HG03196 (cell line): ENCODE measurements around the gene SERPINB2.
A peak's percentile ranks its signal among the peaks of the same experiment; 100 is the strongest.
"Not testable (repeated sequence)": the region's sequence is repeated elsewhere in the genome, so short reads cannot be mapped to it uniquely, and the experiment has no call there.

ENCODE experiments used
- ATAC-seq: cut with Tn5 transposase; IDR thresholded peaks from one replicate; pipeline ENCODE4 v1.9.1; 2021; ENCODE audit not compliant: unreplicated experiment

SERPINB2 gene

GRCh38 chr18:63930773-63931354 is 43.4 kb downstream of the SERPINB2 start:
- no peak for ATAC-seq

DNA sequence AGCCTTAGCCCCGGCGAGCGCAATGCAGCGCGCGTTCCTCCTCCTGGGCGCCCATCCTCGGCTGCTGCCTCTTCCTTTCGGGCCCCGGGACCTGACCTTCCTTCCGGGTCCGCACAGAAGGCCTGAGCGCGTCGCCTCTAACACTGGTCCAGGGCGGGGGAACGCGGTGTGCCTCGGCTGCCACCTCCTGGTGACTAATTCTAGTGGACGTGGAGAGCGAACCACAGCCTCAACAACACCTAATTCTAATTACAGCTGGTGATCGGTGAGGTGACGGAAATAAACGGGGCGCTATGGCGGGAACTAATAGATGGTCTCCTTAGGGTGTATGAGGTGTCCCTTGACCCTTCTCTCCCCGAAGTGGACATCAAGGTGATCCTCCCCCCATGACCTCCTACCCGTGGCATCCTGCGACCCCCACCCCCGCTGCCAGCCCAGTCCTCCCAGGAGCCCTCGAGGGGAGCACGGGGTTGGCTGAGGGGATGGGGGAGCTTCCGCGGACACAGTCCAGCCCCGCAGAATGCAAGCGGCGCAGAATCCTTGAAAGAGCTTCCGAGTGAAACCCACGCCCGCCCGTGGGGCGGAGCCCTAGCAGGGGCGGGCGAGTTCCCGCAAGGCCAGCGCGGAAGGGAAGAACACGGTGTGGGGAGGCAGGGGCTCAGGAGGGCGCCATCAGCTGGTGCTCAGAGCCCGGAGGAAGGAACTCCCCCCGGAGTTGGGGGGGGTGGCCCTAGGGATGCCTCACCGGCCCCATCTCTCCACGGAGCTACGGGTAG is 48.8 kb downstream of the SERPINB2 start:
- peak; percentile 98 for ATAC-seq

- peak; percentile 18 for ATAC-seq
Observed at GRCh38 chr18:63936932-63937393, 49.5 kb downstream of the SERPINB2 start.

DNA sequence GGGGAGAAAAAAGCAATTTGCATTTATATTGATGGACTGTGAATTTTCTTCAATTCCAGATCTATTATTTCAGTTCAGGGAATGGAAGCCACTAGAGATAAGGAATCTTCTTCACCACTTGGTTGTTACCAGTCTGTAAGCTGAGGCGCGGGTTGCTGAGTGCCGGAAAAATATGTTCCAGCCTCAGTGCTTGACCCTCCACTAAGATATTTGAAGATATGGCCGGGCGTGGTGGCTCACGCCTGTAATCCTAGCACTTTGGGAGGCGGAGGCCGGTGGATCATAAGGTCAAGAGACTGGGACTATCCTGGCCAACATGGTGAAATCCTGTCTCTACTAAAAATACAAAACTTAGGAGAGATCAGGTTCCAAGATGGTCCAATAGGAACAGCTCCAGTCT is 52.5 kb downstream of the SERPINB2 start:
- no peak for ATAC-seq

DNA sequence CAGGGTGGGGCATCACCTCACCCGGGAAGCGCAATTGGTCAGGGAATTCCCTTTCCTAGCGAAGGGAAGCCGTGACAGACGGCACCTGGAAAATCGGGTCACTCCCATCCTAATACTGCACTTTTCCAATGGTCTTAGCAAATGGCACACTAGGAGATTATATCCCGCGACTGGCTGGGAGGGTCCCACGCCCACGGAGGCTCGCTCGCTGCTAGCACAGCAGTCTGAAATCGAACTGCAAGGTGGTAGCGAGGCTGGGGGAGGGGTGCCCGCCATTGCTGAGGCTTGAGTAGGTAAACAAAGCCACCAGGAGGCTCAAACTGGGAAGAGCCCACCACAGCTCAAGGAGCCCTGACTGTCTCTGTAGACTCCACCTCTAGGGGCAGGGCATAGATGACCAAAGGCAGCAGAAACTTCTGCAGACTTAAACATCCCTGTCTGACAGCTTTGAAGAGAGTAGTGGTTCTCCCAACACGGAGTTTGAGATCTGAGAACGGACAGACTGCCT is 53.1 kb downstream of the SERPINB2 start:
- not testable (repeated sequence) for ATAC-seq

DNA sequence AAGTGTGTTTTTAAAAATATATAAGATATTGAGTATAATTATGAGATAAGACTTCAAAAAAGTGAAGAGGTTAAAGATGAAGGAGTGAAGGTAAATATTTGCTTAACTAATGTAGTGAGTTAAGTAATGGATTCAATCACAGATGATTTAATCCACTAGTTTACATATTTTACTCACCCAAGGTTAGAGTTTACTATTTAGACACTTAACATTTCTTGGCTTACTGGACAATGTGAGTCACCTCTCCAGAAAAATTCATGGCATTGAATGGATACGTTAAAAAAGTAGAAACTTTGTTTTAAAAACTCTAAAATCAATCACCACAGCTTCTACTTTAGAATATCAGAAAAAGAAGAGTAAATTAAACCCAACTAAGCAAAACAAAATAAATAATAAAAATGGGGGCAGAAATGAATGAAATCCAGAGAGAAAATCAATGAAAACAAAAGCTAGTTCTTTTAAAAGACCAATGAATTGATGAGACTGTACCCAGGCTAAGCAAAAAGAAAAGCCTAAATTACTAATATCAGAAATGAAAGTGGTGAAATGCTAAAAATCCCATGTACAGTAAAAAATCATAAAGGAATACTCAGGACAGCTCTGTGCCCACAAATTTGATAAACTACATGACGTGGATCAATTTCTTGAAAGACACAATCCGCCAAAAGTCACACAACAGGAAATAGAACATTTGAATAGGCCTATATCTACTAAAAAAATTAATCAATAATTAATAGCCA is 59.7 kb downstream of the SERPINB2 start:
- no peak for ATAC-seq

- ATAC-seq = peak; percentile 90
Observed at GRCh38 chr18:63949068-63949737, 61.7 kb downstream of the SERPINB2 start, which contains the start of gene HMSD. HMSD (plus strand) TSS chr18:63949301; CDS start chr18:63953456, 4,155 bp downstream.

- peak; percentile 65 for ATAC-seq
Observed at GRCh38 chr18:63951302-63951705, 63.8 kb downstream of the SERPINB2 start.
